Epithelial cell of esophagus (primary cell): Measurements from ENCODE around the gene TOR2A.
"Not testable (repeated sequence)": the region's sequence is repeated elsewhere in the genome, so short reads cannot be mapped to it uniquely, and the experiment has no call there.

Source experiments
- DNase-seq: peaks from one replicate; pipeline ENCODE4 v3.0.0; 2010; ENCODE audit warnings: low read depth
- H3K4me3 ChIP-seq: 2 replicates; pipeline ENCODE4 v1.5.1; 2011; ENCODE audit warnings: mild to moderate bottlenecking, low read length, control low read depth
- TF ChIP-seq, protein P1 (sequence below): IDR thresholded peaks from 2 replicates; pipeline ENCODE4 v1.5.1; 2011; ENCODE audit warnings: low read depth, mild to moderate bottlenecking, low read length, control low read depth, inconsistent platforms; ENCODE audit not compliant: insufficient read depth; ENCODE audit errors: missing control alignments

The TOR2A gene

GRCh38 chr9:127761061-127761460, 26.0 kb upstream of the TOR2A start:
- DNase-seq: no peak
- H3K4me3 ChIP-seq: no peak overlapping the region
- TF ChIP-seq, protein P1, sequence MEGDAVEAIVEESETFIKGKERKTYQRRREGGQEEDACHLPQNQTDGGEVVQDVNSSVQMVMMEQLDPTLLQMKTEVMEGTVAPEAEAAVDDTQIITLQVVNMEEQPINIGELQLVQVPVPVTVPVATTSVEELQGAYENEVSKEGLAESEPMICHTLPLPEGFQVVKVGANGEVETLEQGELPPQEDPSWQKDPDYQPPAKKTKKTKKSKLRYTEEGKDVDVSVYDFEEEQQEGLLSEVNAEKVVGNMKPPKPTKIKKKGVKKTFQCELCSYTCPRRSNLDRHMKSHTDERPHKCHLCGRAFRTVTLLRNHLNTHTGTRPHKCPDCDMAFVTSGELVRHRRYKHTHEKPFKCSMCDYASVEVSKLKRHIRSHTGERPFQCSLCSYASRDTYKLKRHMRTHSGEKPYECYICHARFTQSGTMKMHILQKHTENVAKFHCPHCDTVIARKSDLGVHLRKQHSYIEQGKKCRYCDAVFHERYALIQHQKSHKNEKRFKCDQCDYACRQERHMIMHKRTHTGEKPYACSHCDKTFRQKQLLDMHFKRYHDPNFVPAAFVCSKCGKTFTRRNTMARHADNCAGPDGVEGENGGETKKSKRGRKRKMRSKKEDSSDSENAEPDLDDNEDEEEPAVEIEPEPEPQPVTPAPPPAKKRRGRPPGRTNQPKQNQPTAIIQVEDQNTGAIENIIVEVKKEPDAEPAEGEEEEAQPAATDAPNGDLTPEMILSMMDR: no peak

- TF ChIP-seq, protein P1: no peak
- DNase-seq: no peak
- H3K4me3 ChIP-seq: no peak overlapping the region
These were observed 23.7 kb upstream of the TOR2A start for GRCh38 chr9:127758843-127759242.

DNA sequence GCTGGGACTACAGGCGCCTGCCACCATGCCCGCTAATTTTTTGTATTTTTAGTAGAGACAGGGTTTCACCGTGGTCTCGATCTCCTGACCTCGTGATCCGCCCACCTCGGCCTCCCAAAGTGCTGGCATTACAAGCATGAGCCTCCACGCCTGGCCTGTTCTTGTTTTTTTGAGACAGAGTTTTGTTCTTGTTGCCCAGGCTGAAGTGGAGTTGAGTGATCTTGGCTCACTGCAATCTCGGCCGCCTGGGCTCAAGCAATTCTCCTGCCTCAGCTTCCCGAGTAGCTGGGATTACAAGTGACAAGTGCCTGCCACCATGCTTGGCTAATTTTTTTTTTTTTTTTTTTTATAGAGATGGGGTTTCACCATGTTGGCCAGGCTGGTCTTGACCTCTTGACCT, 21.7 kb upstream of the TOR2A start:
- not testable (repeated sequence) for H3K4me3 ChIP-seq, DNase-seq

DNA sequence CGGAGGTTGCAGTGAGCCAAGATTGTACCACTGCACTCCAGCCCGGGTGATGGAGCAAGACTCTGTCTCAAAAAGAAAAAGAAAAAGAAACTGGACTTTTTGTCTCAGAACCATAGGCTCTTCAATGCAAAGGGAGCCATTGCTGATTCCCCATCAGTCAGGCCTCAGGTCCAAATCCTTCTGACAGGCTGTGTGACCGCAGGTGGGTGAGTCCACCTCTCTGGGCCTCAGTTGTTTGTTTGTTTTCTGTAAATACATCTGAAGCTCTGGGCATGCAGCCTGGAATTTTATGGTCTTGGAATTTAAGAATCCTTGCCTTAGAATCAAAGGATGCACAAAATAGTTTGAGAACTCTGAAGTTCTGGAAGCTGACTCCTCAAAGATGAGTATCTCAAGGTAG, 21.1 kb upstream of the TOR2A start:
- TF ChIP-seq, protein P1: no peak
- H3K4me3 ChIP-seq: no peak overlapping the region
- no peak for DNase-seq

- DNase-seq: no peak
- H3K4me3 ChIP-seq: no peak overlapping the region
- TF ChIP-seq, protein P1: no peak
These were observed 20.3 kb upstream of the TOR2A start for GRCh38 chr9:127755061-127756060.

GRCh38 chr9:127754099-127755060, 19.3 kb upstream of the TOR2A start:
- TF ChIP-seq, protein P1: no peak
- no peak overlapping the region for H3K4me3 ChIP-seq
- no peak for DNase-seq

- no peak for DNase-seq
- TF ChIP-seq, protein P1: no peak
- H3K4me3 ChIP-seq: no peak overlapping the region
These were observed 18.5 kb upstream of the TOR2A start for GRCh38 chr9:127753622-127754021.
